Kidney epithelial cell (primary cell): Measurements from ENCODE around the gene KRTAP6-1. TPM values are rescaled to one million over a fixed set of nuclear protein-coding genes. Genes with fewer than 3 reads are reported as not detected.

Experiments used
- DNase-seq: peaks from one replicate; pipeline ENCODE4 v3.0.0-alpha.2; 2010; ENCODE audit warnings: low read depth
- H3K27me3 ChIP-seq: 2 replicates; pipeline ENCODE4 v1.6.0; 2011; ENCODE audit warnings: low read length; ENCODE audit not compliant: control insufficient read depth, insufficient read depth
- H3K36me3 ChIP-seq: 2 replicates; pipeline ENCODE4 v1.5.1; 2011; ENCODE audit warnings: low read length; ENCODE audit not compliant: control insufficient read depth, insufficient read depth
- H3K4me3 ChIP-seq: 2 replicates; pipeline ENCODE4 v1.5.1; 2011; ENCODE audit warnings: low read depth, mild to moderate bottlenecking, control low read depth, low read length
- CTCF ChIP-seq: IDR thresholded peaks from 2 replicates; pipeline ENCODE4 v1.5.1; 2011; ENCODE audit warnings: mild to moderate bottlenecking, moderate library complexity, low read length, control low read depth, inconsistent platforms; ENCODE audit not compliant: insufficient read depth, poor library complexity, severe bottlenecking
- total RNA-seq: library from RNA; depleted of rRNA; stranded (reverse); fragments of >200 nt; gene quantifications from 2 replicates; pipeline ENCODE4 v1.2.3, GENCODE V29; 2015

Gene KRTAP6-1
- total RNA-seq, 1 donor from 2014 or later: not detected

GRCh38 chr21:30598802-30599201, 14.9 kb downstream of the KRTAP6-1 start, which contains the start of gene KRTAP6-2:
KRTAP6-2 (minus strand) TSS chr21:30598902; CDS start chr21:30598874, 28 bp downstream.
- TF ChIP-seq CTCF: no peak
- no peak for DNase-seq
- Histone ChIP-seq H3K4me3 (no peak within 1 kb of the TSS), H3K36me3 (no peaks in the 10 kb centered on the region), H3K27me3 (no peaks in the 10 kb centered on the region)

- no peak for DNase-seq
- no peaks in the 10 kb centered on the region for H3K27me3 ChIP-seq
- no peak for TF ChIP-seq CTCF
- no peaks in the 10 kb centered on the region for H3K36me3 ChIP-seq
- no peak within 1 kb of the TSS for H3K4me3 ChIP-seq
Measured at GRCh38 chr21:30592140-30592539, 21.6 kb downstream of the KRTAP6-1 start, which contains the start of gene KRTAP6-3. KRTAP6-3 (plus strand) TSS chr21:30592440; CDS start chr21:30592446, 6 bp downstream.

GRCh38 chr21:30590297-30590696, 23.4 kb downstream of the KRTAP6-1 start, which contains the start of gene KRTAP22-2:
KRTAP22-2 (minus strand) TSS chr21:30590397.
- Histone ChIP-seq H3K4me3 (no peak within 1 kb of the TSS), H3K27me3 (no peaks in the 10 kb centered on the region), H3K36me3 (no peaks in the 10 kb centered on the region)
- DNase-seq: no peak
- no peak for TF ChIP-seq CTCF

DNA sequence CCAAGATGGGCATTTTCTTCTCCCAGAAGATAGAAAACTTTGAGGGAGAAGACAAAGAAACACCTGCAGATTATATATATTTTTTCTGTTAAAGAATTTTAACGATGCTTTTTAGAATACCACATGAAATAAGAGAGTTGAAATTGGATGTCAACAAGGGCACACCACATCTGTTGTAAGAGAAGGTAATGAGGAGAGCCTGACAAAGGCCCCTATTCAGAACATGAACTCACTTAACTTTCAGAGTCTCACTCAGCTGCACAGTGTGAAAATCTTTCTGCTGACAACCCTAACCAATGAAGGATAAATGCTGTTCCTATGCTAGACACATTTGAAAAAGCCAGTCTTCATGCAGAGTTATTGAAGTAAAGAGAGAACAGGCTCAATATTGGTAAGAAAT, 30.9 kb downstream of the KRTAP6-1 start:
- H3K36me3 ChIP-seq: no peaks in the 10 kb centered on the region
- no peak for DNase-seq
- TF ChIP-seq CTCF: no peak

GRCh38 chr21:30580132-30580531, 33.6 kb downstream of the KRTAP6-1 start:
- no peak for TF ChIP-seq CTCF
- Histone ChIP-seq H3K36me3 (no peaks in the 10 kb centered on the region), H3K27me3 (no peaks in the 10 kb centered on the region), H3K4me3 (no peak overlapping the region)
- DNase-seq: no peak

More for the DNA sequence above, 30.9 kb downstream of the KRTAP6-1 start:
- Histone ChIP-seq H3K27me3 (no peaks in the 10 kb centered on the region), H3K4me3 (no peak overlapping the region)

DNA sequence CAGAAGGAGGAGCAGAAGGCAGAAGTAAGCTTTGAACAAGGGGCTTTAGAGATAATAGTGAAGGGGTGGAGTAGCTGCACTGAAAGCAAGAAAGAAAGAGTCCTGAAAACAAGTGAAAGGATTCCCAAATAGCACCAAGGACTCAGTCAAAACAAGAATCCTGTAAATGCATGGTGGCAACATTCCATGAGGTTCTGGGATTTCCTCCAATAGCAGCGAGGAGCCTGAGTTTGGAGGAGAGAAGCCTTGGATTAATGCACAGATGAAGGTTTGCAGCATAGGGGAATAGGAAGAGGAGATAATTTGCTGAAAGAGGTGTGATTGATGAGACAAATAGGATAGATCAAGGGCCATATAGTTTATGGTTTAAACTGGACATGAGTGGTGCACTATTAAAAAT, 34.4 kb downstream of the KRTAP6-1 start:
- no peak for TF ChIP-seq CTCF
- no peaks in the 10 kb centered on the region for H3K36me3 ChIP-seq
- H3K4me3 ChIP-seq: no peak overlapping the region
- no peaks in the 10 kb centered on the region for H3K27me3 ChIP-seq
- no peak for DNase-seq
